DOHH2 (cell line): Measurements from ENCODE around the gene FAM219A.

Experiments
- H3F3A ChIP-seq: fragments of 200-600 bp; sonication (generic), shearing (Covaris generic); 2 replicates; pipeline ENCODE4 v1.6.0; 2016; ENCODE audit warnings: antibody characterized with exemption, mild to moderate bottlenecking; ENCODE audit not compliant: control insufficient read depth, insufficient read depth
- H3K27ac ChIP-seq: fragments of 200-600 bp; sonication (generic); 2 replicates; pipeline ENCODE4 v1.5.1; 2014; ENCODE audit warnings: low read depth, mild to moderate bottlenecking, low read length, moderate library complexity
- H3K27me3 ChIP-seq: fragments of 200-600 bp; sonication (generic); 2 replicates; pipeline ENCODE4 v1.6.1; 2014; ENCODE audit warnings: mild to moderate bottlenecking, low read length, mixed read lengths; ENCODE audit not compliant: control insufficient read depth
- H3K36me3 ChIP-seq: fragments of 200-600 bp; sonication (generic); 2 replicates; pipeline ENCODE4 v1.6.1; 2014; ENCODE audit warnings: mild to moderate bottlenecking, low read length, moderate library complexity, mixed read lengths; ENCODE audit not compliant: control insufficient read depth
- H3K4me1 ChIP-seq: fragments of 200-600 bp; sonication (generic); 2 replicates; pipeline ENCODE4 v1.6.1; 2014; ENCODE audit warnings: mild to moderate bottlenecking, low read length, mixed read lengths; ENCODE audit not compliant: control insufficient read depth
- H3K4me2 ChIP-seq: fragments of 200-600 bp; sonication (generic); 2 replicates; pipeline ENCODE4 v1.6.0; 2014; ENCODE audit warnings: mild to moderate bottlenecking, low read length, moderate library complexity
- H3K4me3 ChIP-seq: fragments of 200-600 bp; sonication (generic); 2 replicates; pipeline ENCODE4 v1.5.1; 2014; ENCODE audit warnings: mild to moderate bottlenecking, low read length, mixed read lengths
- H3K79me2 ChIP-seq: fragments of 200-600 bp; sonication (generic); 2 replicates; pipeline ENCODE4 v1.6.1; 2014; ENCODE audit warnings: mild to moderate bottlenecking, low read length, mixed read lengths; ENCODE audit not compliant: control insufficient read depth
- H3K9me2 ChIP-seq: fragments of 200-600 bp; sonication (generic); replicated peaks from 2 replicates; pipeline ENCODE4 v1.6.1; 2014; ENCODE audit warnings: mild to moderate bottlenecking, low read length, mixed read lengths; ENCODE audit not compliant: control insufficient read depth
- H3K9me3 ChIP-seq: fragments of 200-600 bp; sonication (generic); 2 replicates; pipeline ENCODE4 v1.6.1; 2014; ENCODE audit warnings: antibody characterized with exemption, low read length, mixed read lengths; ENCODE audit not compliant: control insufficient read depth, insufficient read depth
- H4K20me1 ChIP-seq: fragments of 200-600 bp; sonication (generic); 2 replicates; pipeline ENCODE4 v1.6.0; 2014; ENCODE audit warnings: low read depth, mild to moderate bottlenecking, antibody characterized with exemption, low read length, moderate library complexity; ENCODE audit not compliant: control insufficient read depth, insufficient read depth
- CTCF ChIP-seq: fragments of 200-600 bp; sonication (generic); IDR thresholded peaks from one replicate; pipeline ENCODE4 v1.5.1; 2014; ENCODE audit warnings: antibody characterized with exemption, mild to moderate bottlenecking, low read depth, low read length; ENCODE audit not compliant: poor library complexity, severe bottlenecking
- EZH2phosphoT487 ChIP-seq: fragments of 200-600 bp; sonication (generic); IDR thresholded peaks from 2 replicates; pipeline ENCODE4 v1.6.1; 2017; ENCODE audit warnings: borderline replicate concordance, mild to moderate bottlenecking, antibody characterized with exemption, low read length, moderate library complexity, mixed read lengths

Gene FAM219A

GRCh38 chr9:34403554-34404380 is 54.6 kb downstream of the FAM219A start:
- no peaks in the 10 kb centered on the region for H3K79me2 ChIP-seq
- no peaks in the 10 kb centered on the region for H3K4me1 ChIP-seq
- H3K9me2 ChIP-seq, result no peaks in the 10 kb centered on the region
- H3K9me3 ChIP-seq, result no peaks in the 10 kb centered on the region
- no peaks in the 10 kb centered on the region for H3K36me3 ChIP-seq
- H3K27me3 ChIP-seq, result no peaks in the 10 kb centered on the region
- H3K4me2 ChIP-seq, result no peak overlapping the region
- no peaks in the 10 kb centered on the region for H4K20me1 ChIP-seq
- H3K27ac ChIP-seq, result no peak overlapping the region
- TF ChIP-seq CTCF (peak; percentile 100), EZH2phosphoT487 (no peak)
- no peak overlapping the region for H3K4me3 ChIP-seq
- H3F3A ChIP-seq, result no peaks in the 10 kb centered on the region

GRCh38 chr9:34400686-34401602 is 57.4 kb downstream of the FAM219A start:
- Histone ChIP-seq H3F3A (no peaks in the 10 kb centered on the region), H3K79me2 (no peaks in the 10 kb centered on the region), H3K27me3 (no peaks in the 10 kb centered on the region), H3K4me3 (no peak overlapping the region), H4K20me1 (peaks cover 6% of the 10 kb centered on the region; the same call in 1 of the 2 replicates), H3K9me2 (no peaks in the 10 kb centered on the region), H3K4me2 (no peak overlapping the region), H3K36me3 (no peaks in the 10 kb centered on the region), H3K9me3 (no peaks in the 10 kb centered on the region), H3K4me1 (no peaks in the 10 kb centered on the region), H3K27ac (no peak overlapping the region)
- TF ChIP-seq CTCF (no peak), EZH2phosphoT487 (no peak)

GRCh38 chr9:34400275-34400674 is 58.1 kb downstream of the FAM219A start:
- H3K4me2 ChIP-seq, result no peak overlapping the region
- no peaks in the 10 kb centered on the region for H3K4me1 ChIP-seq
- H3K27me3 ChIP-seq, result no peaks in the 10 kb centered on the region; the same call in 1 of the 2 replicates
- no peaks in the 10 kb centered on the region for H3K9me2 ChIP-seq
- TF ChIP-seq CTCF (no peak), EZH2phosphoT487 (no peak)
- H3K36me3 ChIP-seq, result no peaks in the 10 kb centered on the region
- H3K4me3 ChIP-seq, result no peak overlapping the region
- no peaks in the 10 kb centered on the region for H3F3A ChIP-seq
- no peak overlapping the region for H3K27ac ChIP-seq
- H4K20me1 ChIP-seq, result peaks cover 6% of the 10 kb centered on the region; the same call in 1 of the 2 replicates
- H3K79me2 ChIP-seq, result no peaks in the 10 kb centered on the region
- H3K9me3 ChIP-seq, result no peaks in the 10 kb centered on the region
